Measurements from ENCODE around the gene GPATCH8. TPM values are rescaled to one million over a fixed set of nuclear protein-coding genes. Genes with fewer than 3 reads are reported as not detected.
"Not testable (repeated sequence)": the region's sequence is repeated elsewhere in the genome, so short reads cannot be mapped to it uniquely, and the experiment has no call there.

Gene GPATCH8
- total RNA-seq, 1 donor from 2014 or later: 76.3 TPM

DNA sequence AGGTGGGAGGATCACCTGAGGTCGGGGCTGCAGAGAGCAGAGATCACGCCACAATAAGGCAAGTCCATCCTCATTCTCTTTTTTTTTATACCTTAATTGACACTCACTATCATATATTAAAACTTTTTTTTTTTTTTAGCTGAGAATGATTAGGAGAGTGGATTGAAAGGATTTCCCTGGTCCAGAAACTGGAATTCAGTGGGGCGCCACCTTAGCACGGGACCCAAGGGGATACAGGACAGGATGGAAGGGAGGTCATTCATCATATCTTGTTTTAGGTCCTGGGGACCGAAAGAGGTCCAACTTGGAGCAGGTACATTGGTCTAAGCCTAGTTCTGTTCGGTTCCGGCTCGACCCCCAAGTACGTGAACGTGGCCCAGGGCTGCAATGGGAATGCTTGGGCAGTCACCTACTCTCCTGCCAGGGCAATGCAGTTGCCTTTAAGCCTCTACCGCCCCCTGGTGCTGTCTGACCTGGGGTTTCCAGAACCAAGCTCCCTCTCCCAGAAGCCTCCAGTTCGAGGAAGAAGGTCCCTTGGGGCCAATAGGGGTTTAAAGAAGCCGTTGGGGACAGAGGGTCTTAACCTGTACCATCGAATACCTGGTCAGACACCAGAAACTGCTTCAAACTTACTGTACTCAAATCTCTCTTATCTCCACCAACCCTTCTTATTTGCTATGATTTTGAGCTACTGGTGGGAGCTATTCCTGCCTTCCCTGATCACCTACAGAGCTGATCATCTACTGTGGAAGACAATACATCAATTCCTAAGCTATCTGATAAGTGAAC is 19.9 kb upstream of the GPATCH8 start:
- Mint-ChIP-seq H3K27ac (no peak overlapping the region), H3K9me3 (peaks cover 6% of the 10 kb centered on the region), H3K27me3 (ENCODE audit: low read depth) (peaks cover 6% of the 10 kb centered on the region), H3K36me3 (no peaks in the 10 kb centered on the region), H3K4me1 (no peaks in the 10 kb centered on the region), H3K4me3 (no peak overlapping the region)
- TF ChIP-seq, protein P1, sequence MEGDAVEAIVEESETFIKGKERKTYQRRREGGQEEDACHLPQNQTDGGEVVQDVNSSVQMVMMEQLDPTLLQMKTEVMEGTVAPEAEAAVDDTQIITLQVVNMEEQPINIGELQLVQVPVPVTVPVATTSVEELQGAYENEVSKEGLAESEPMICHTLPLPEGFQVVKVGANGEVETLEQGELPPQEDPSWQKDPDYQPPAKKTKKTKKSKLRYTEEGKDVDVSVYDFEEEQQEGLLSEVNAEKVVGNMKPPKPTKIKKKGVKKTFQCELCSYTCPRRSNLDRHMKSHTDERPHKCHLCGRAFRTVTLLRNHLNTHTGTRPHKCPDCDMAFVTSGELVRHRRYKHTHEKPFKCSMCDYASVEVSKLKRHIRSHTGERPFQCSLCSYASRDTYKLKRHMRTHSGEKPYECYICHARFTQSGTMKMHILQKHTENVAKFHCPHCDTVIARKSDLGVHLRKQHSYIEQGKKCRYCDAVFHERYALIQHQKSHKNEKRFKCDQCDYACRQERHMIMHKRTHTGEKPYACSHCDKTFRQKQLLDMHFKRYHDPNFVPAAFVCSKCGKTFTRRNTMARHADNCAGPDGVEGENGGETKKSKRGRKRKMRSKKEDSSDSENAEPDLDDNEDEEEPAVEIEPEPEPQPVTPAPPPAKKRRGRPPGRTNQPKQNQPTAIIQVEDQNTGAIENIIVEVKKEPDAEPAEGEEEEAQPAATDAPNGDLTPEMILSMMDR (IDR thresholded peaks at IDR 0.05; ENCODE audit: unreplicated experiment): no peak
- no peak for DNase-seq (ENCODE audit: low spot score in 2 of 2, unreplicated experiment in 2 of 2)

DNA sequence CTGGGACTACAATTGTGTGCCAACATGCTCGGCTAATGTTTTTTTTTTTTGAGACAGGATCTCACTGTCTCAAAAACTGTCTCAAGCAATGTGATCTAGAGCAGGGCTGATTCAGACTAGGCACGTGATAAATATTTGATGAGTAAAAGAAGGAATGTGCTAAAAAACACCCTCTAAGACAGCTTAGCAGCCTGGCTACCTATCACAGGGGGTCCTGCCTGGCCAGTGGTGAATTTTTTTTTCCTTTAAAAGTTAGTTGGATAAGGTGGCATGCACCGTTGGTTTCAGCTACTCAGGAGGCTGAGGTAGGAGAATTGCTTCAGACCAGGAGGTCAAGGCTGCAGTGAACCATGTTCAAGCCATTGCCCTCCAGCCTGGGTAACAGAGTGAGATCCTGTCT is 14.8 kb upstream of the GPATCH8 start:
- no peak for DNase-seq (ENCODE audit: low spot score in 2 of 2, unreplicated experiment in 2 of 2)
- peaks cover 9% of the 10 kb centered on the region for H3K27me3 Mint-ChIP-seq (ENCODE audit: low read depth)
- H3K36me3 Mint-ChIP-seq: no peaks in the 10 kb centered on the region
- no peak overlapping the region for H3K27ac Mint-ChIP-seq
- TF ChIP-seq, protein P1 (IDR thresholded peaks at IDR 0.05; ENCODE audit: unreplicated experiment): no peak
- no peaks in the 10 kb centered on the region for H3K9me3 Mint-ChIP-seq
- no peak overlapping the region for H3K4me3 Mint-ChIP-seq
- H3K4me1 Mint-ChIP-seq: no peaks in the 10 kb centered on the region

DNA sequence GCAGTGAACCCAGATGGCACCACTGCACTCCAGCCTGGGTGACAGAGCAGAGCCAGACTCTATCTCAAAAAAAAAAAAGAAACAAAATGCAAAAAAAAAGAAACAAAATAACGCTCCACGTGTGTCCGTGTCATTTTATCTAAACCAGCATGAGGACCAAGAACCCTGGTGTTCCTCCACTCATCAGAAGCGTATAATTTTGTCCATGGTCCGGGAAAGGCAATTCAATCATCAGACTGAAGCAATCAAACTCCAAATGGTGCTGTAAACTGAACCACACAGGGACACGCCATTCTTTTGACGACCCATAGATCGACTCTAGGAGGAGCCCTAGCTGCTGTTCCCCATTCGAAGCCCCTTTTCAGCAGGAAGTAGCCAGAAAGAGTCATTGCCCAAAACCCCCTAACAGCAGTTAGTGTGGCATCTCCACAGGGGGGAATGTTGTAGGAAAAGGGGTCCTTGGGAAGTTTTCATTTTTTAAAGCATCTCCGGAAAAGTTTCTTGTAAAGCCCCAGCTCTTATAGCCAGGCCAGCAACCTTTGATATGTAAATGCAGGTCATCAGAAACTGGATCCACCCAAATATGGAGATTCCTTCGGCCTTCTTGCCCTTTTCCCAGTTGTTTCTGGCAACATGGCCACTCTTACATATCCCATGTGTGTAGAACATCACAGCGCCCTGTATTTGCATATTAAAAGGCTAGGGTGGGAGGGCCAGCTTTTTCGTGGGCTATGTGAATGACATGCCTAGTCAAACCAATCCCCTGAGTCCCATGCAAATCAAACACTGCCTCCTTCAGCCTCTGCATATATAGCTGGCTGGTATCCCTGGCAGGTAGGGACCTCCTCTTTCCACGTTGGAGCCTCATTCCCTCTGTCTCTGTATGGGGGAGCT is 8.3 kb upstream of the GPATCH8 start:
- H3K4me3 Mint-ChIP-seq: peak overlapping the region; percentile 15
- not testable (repeated sequence) for H3K27ac Mint-ChIP-seq; DNase-seq (ENCODE audit: low spot score in 2 of 2, unreplicated experiment in 2 of 2); H3K36me3 Mint-ChIP-seq; H3K4me1 Mint-ChIP-seq; H3K9me3 Mint-ChIP-seq; H3K27me3 Mint-ChIP-seq (ENCODE audit: low read depth)

DNA sequence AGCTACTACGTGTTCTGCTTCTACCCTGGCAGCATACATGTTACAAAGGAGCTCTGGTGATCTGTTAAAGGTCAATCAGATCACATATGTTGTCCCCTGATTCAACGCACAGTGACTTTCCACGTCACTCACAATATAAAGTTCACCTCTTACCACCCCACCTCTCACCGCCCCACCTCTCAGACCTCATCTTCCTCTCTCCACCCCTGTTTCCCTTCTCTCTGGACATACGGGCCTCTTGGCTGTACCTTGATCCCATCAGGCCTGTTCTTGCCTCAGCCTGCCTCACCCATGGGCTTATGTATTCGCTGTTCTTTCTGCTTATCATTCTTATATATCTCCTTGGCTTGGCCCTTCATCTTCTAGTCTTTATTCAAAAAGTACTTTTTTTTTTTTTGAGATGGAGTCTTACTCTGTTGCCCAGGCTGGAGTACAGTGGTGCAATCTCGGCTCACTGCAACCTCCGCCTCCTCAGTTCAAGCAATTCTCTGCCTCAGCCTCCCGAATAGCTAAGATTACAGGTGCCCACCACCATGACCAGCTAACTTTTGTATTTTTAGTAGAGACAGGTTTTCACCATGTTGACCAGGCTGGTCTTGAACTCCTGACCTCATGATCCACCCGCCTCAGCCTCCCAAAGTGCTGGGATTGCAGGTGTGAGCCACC is 3.9 kb upstream of the GPATCH8 start:
- not testable (repeated sequence) for H3K4me3 Mint-ChIP-seq; H3K4me1 Mint-ChIP-seq; DNase-seq (ENCODE audit: low spot score in 2 of 2, unreplicated experiment in 2 of 2); H3K27ac Mint-ChIP-seq; H3K9me3 Mint-ChIP-seq; H3K36me3 Mint-ChIP-seq
- peaks cover 10% of the 10 kb centered on the region for H3K27me3 Mint-ChIP-seq (ENCODE audit: low read depth)

DNA sequence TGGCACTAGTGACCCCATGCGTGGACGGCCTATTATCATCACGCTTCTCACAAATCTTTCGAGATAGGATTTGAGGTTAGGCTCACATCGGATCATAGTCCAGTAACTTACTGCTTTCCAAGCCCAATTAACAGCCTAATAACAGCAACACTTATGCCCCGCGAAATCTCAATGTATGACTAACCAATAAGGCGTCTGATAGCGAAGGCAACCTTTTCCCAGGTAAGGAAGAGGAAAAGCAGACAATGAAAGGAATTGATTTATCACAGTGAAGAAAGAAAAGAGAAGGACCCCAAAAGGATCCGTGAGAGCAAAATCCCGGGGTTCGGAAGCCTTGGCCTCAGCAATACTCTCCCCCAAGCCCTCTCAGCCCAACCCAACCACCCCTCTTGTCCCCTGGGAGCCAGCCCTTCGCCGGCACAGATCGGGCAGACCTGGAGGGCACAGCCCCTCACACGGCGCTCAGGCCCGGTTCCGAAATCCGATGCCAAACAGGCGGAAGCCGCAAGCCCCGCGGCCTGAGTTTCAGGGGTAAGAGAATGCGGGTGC is 534 bp downstream of the GPATCH8 start:
- H3K27ac Mint-ChIP-seq: peak overlapping the region; percentile 99
- H3K4me1 Mint-ChIP-seq: peaks cover 28% of the 10 kb centered on the region
- DNase-seq (ENCODE audit: low spot score in 2 of 2, unreplicated experiment in 2 of 2): no peak
- no peaks in the 10 kb centered on the region for H3K9me3 Mint-ChIP-seq
- no peaks in the 10 kb centered on the region for H3K36me3 Mint-ChIP-seq
- TF ChIP-seq, protein P1 (IDR thresholded peaks at IDR 0.05; ENCODE audit: unreplicated experiment): no peak
- H3K27me3 Mint-ChIP-seq (ENCODE audit: low read depth): peaks cover 10% of the 10 kb centered on the region
- H3K4me3 Mint-ChIP-seq: peak overlapping the region; percentile 99

DNA sequence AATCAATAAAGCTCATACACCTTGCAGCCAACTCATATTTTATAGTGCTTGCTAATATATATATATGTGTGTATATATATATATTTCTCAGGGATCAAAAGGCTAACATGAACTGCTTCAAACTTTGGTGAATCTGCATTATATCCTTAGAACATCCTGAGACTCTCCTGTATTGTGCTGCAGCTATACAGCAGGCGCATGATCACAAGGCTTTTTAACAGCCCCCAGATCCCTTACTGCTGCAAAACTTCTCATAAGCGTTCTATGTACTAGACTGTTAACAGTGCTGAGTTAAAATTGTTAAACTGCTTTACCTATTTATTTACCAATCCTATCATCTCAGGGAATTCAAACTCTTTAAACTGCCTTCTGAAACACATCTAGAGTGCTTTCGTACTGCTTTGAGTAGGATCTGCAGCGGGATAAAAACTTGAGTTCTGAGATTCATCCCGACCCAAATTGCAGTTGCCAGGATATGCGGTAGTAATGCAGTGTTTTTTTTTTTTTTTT is 1.3 kb downstream of the GPATCH8 start:
- Mint-ChIP-seq H3K27me3 (ENCODE audit: low read depth) (peaks cover 9% of the 10 kb centered on the region), H3K4me1 (peaks cover 29% of the 10 kb centered on the region), H3K9me3 (no peaks in the 10 kb centered on the region), H3K36me3 (no peaks in the 10 kb centered on the region), H3K27ac (peak overlapping the region; percentile 99), H3K4me3 (peak overlapping the region; percentile 99)
- TF ChIP-seq, protein P1 (IDR thresholded peaks at IDR 0.05; ENCODE audit: unreplicated experiment): no peak
- no peak for DNase-seq (ENCODE audit: low spot score in 2 of 2, unreplicated experiment in 2 of 2)
